DOHH2 (cell line): ENCODE measurements around the gene FZD8.

ENCODE experiments used
- CTCF ChIP-seq: fragments of 200-600 bp; sonication (generic); IDR thresholded peaks from one replicate; pipeline ENCODE4 v1.5.1; 2014; ENCODE audit warnings: antibody characterized with exemption, mild to moderate bottlenecking, low read depth, low read length; ENCODE audit not compliant: poor library complexity, severe bottlenecking
- EZH2phosphoT487 ChIP-seq: fragments of 200-600 bp; sonication (generic); IDR thresholded peaks from 2 replicates; pipeline ENCODE4 v1.6.1; 2017; ENCODE audit warnings: borderline replicate concordance, mild to moderate bottlenecking, antibody characterized with exemption, low read length, moderate library complexity, mixed read lengths

GRCh38 chr10:35605191-35605590 is 36.9 kb downstream of the FZD8 start, which contains the start of gene GJD4:
- TF ChIP-seq CTCF (no peak), EZH2phosphoT487 (no peak)
